HuH-7.5 (cell line): ENCODE measurements around the gene CNR2.
"Not testable (repeated sequence)": the region's sequence is repeated elsewhere in the genome, so short reads cannot be mapped to it uniquely, and the experiment has no call there.

ENCODE experiments used
- DNase-seq: peaks from one replicate; pipeline ENCODE4 v3.0.0; 2011; ENCODE audit warnings: low spot score

CNR2 gene

DNA sequence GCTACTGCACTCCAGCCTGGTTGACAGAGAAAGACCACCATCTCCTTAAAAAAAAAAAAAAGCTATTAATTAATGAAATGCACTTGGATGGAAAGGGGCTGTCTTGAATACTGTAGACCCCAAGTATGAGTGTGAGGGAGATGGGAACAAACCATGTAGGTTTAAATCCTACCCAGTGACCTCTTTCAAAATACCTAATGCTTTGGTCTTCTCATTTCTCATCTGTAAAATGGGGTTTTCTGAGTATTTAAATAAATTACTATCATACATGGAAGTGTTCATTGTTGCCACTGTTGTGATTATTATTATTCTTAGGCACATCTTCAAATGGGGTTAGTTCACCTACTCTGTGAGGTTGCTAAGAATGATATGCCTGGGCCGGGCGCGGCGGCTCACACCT is 27.9 kb downstream of the CNR2 start:
- DNase-seq = no peak

DNA sequence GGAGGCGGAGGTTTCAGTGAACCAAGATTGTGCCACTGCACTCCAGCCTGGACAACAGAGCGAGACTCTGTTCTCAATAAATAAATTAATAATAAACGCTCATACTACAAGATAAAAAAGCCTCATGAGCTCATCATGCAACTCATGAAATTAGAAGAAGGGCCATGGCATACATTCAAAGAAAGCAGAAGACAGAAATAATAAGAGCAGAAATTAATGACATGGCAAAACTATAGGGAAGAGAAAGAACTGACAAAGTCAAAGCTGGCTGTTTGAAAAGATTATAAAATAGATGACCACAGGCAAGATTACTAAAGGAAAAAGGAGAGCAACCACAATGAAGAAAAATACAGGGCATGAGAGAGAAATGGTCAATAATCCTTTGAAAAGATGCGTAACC is 30.4 kb downstream of the CNR2 start:
- DNase-seq = no peak

DNA sequence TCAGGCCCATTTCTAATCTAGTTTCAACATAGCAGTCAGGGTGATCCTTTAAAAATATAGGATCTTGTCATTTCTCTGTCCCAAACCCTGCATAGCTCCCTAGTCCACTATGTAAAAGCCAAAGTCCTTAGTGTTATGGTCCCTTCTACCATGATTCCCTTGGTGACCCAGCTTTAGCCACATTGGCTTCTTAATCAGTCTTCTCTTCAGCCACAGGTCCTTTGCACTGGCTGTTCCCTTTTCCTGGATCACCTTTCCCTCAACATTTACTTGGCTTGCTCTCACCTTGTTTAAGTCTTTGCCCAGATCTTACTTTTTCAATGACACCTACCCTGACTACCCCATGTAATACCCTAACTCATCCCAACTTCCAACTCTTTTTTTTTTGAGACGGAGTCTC is 33.4 kb downstream of the CNR2 start:
- no peak for DNase-seq

DNA sequence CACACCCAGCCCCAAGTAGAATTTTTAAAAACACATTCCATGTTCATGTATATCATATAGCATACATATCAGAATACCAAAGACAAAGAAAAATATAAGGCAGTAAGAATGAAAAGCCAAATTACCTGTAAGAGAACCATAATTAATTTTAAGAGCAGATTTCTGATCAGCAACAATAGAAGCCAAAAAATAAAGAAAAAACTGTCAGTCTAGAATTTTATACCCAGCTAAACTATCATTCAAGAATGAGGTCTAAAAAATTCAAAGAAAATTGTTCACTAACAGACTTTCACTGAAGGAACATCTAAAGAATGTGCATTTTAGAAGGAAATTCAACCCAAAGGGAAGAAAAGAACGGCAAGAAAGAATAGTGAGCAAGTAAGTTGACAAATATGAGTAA is 34.5 kb downstream of the CNR2 start:
- no peak for DNase-seq

DNA sequence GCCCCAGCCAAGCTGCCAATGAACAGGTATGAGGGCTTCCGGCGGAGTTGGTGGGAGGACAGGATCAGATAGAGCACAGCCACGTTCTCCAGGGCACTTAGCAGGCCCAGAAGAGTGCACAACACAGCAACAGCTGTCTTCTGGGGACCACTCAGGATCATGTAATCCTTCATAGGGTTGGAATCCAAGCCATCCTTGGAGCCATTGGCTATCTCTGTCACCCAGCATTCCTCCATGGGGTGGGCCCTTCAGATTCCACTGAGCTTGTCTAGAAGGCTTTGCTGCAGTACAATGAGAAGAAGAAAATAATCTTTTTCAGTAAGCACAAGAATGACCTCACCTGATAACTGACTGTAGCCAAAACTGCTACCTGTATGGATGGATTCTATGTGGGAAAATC is 37.8 kb downstream of the CNR2 start:
- DNase-seq = no peak

DNA sequence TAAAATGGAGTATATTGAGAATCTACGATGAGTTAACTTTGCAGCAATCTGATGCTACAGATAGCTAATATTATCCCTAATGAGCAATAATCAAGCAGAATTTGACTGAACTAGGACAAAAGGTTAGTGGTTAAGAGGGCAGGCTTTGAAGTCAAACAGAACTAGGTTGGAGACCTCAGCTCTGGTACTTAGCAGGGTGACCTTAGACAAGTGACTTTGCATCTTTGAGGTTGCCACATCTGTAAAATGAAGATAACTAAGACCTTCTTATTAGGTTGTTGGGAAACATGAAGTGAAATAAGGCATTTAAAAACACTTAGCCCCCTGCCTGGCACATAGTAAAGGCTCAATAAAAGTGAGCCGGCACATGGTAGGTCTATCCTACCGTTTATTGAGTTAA is 40.7 kb downstream of the CNR2 start:
- no peak for DNase-seq

DNA sequence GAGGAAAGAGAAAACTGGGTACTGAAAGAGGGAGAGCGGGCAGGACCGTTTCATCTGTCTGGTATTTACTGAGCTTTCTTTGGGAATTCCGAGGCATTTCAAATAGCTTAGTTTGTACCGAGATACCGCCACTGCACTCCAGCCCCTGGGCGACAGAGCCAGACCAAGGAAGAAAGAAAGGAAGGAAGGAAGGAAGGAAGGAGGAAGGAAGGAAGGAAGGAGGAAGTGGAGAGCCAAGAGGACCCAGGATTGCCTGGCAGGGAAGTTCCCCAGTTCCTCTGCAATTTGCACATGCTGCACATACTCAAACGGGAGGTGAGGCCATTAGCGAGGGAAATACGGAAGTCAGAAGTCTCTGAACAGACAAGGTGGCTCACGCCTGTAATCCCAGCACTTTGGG is 44.1 kb downstream of the CNR2 start:
- DNase-seq = no peak

DNA sequence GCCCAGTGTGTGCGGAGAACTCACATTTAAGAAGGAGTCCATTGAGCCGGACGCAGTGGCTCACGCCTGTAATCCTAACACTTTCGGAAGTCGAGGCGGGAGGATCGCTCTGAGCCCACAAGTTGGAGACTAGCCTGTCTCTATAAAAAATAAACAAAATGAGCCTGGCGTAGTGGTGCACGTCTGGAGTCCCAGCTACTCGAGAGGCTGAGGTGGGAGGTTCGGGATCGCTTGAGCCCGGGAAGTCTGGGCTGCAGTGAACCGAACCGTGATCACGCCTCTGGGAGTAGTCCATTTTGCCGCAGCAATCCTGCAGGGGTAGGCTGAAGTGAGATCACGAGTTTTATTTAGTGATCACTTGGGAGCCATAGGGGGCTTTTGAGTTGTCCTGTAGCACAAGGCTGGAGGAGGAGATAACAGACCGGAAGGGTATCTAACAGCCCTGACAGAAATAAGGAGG is 44.6 kb downstream of the CNR2 start:
- peak; percentile 51 for DNase-seq

DNA sequence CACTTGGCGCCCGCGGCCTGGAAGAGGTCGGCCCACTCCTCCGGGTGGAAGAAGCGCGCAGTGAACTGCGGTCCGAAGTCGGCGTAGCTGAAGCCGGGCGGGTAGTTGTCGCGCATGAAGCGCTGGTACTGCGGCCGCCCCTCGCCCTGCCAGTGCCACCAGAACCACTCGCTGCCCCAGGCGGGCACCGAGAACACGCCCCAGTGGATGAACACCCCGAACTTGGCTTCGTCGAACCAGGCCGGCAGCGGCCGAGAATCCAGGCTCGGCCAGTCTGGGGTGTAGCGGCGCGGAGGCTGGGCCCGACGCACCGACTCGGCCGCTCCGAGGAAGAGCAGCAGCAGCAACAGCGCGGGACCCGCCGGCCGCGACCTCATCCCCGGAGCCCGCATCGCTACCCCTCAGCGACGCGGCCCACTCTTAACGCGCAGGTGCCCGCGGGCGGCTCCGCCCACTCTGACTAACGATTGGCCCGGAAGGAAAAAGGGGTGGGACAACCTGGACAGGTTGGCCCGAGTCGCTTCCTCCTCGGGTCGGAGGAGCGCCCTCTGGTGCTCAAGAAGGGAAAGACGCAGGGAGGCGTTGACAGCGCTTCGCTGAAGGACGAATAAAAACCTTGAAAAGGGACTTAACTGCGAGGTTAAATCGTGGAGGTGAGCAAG is 45.1 kb downstream of the CNR2 start, which contains the start of gene FUCA1:
Gene FUCA1, minus strand, starts transcription at position 396 of the 662 bp plus-strand sequence. Its CDS starts 4 bp downstream, at position 392.
- peak; percentile 94 for DNase-seq

DNA sequence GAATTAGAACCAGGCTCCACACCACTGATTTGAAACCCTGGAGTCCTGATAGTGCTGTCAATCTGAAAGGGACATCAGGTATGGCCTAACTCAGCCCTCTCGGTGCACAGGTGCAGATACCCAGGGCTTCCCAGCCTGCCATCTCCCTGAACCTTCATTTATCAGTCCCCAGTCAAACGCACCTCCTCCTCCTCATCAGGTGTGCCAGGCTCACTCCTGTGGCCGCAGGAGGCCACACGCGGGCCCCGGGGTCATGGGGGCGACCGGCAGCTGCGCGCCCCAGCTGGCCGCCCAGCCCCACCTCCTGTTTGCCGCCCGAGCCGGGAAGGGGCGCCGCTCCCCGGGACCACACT is 45.6 kb downstream of the CNR2 start:
- DNase-seq = peak; percentile 28

DNA sequence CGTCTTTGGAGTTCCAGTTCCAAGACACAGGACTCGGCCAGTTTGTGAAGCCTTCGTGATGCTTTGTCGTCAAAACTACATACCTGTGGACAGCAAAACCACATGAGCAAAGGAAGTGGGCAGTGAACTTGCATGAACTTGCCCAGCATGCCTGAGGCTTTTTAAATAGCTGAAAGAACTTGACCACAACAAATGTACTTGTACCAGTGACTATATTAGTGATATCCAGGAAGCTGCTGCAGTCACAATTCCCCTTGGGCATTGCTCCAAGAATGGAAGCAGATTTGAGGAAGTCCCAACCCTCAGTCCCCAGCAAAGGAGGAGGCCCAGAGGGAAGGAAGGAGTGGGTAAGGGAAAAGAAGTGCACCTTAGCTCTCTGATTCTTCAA is 47.6 kb downstream of the CNR2 start:
- no peak for DNase-seq

DNA sequence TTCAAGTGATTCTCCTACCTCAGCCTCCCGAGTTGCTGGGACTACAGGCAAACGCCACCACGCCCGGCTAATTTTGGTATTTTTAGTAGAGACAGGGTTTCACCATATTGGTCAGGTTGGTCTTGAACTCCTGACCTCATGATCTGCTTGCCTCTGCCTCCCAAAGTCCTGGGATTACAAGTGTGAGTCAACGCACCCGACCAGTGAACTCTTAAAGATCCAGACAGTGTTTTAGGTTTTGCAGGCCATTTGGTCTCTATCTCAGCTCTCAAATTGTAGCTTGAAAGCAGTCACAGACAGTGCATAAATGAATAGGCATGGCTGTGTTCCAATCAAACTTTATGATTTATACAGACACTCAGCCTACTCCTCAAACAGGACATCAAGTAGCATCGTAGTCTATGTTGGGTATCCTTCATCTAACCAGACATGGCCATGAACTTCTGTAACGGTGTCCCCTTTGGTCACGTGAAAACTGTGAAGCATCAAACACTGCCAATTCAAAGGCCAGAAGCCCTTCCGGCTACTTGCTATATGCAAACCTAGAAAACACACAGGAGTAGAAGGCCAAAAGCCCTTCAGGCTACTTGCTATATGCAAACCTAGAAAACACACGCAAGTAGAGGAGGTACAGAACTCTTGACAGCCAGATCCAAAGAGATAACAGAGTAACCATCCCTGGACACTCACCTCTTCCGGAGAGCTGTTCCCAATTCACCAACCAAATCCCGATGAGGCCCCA is 48.2 kb downstream of the CNR2 start:
- no peak for DNase-seq

DNA sequence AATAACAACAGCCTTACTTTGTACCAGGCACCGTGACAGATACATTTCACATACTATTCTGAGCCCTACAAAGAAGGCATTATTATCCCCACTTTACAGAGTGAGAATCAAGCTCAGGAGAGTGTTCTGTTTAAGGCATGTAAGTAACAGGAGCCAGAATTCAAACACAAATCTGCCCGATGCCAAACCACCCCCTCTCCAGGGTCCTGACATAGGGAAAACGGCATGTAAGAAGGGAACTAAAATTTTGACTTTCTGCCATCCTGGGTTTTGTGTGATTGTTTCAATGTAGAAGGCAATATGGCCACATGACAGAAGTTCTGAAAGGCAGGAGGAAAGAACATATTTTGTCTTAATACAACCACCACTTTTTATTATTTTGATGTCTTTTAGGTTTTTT is 50.5 kb downstream of the CNR2 start:
- DNase-seq = no peak

DNA sequence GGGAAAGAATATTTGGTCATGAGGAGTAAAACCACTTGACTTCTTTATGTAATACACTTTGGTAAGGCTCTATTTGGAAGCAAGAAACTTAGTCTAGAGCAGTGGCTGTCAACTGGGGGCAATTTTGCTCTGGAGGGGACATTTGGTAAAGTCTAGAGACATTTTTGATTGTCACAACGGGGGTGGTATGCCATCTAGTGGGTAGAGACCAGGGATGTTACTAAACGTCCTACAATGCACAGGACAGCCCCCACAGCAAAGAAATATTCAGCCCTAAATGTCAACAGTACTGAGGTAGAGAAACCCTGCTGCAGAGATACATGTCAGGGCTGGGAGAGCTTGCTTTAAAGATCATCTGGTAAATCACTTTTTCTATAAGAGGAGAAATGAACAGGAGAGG is 58.6 kb downstream of the CNR2 start:
- no peak for DNase-seq

DNA sequence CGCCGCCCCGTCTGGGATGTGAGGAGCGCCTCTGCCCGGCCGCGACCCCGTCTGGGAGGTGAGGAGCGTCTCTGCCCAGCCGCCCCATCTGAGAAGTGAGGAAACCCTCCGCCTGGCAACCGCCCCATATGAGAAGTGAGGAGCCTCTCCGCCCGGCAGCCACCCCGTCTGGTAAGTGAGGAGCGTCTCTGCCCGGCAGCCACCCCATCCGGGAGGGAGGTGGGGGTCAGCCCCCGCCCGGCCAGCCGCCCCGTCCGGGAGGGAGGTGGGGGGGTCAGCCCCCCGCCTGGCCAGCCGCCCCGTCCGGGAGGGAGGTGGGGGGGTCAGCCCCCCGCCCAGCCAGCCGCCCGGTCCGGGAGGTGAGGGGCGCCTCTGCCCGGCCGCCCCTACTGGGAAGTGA is 60.0 kb downstream of the CNR2 start:
- not testable (repeated sequence) for DNase-seq

DNA sequence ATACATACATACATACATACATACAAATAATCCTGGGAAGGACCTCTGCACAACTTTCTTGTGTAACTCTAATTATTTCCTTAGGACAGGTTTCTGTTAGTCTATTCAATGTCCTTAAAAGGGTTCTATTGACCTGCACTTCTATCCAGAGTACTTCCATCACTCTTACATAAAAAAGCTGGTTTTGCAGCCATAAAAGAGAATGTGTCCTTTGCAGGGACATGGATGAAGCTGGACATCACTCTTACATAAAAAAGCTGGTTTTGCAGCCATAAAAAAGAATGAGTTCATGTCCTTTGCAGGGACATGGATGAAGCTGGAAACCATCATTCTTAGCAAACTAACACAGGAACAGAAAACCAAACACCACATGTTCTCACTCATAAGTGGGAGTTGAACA is 61.8 kb downstream of the CNR2 start:
- not testable (repeated sequence) for DNase-seq

DNA sequence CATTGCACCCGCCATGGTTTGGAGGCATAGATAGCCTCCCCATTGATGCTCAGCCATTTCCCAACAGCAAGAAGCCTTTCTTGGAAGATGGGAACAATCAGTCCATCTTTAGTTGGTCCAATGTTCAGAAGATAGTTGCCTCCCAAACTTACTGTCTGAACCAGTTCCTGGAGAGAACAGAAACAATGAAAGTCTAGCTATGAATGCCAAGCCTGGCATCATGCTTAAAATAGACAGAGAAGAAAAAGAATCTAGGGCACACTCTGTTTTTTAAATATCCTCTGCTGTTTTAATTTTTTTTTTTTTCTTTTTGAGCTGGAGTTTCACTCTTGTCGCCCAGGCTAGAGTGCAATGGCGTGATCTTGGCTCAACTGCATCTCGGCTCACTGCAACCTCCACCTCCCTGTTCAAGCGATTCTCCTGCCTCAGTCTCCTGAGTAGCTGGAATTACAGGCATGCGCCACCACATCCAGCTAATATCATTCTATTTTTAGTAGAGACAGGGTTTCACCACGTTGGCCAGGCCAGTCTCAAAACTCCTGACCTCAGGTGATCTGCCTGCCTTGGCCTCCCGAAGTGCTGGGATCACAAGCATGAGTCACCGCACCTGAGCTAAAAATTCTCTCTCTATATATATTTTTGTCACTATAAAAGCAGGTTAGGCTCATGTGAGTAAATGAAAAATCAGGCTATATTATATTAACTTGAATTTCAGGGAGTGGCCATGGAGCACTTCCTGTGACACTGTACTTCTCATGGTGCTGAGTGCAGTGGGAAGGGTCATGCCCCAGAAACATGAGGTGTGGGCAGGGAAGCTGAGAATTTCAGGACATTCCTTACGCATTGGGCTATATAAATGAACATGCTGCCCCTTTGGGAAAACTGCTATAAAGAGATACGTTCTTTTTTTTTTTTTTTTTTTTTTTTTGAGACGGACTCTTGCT is 64.2 kb downstream of the CNR2 start:
- DNase-seq = no peak

DNA sequence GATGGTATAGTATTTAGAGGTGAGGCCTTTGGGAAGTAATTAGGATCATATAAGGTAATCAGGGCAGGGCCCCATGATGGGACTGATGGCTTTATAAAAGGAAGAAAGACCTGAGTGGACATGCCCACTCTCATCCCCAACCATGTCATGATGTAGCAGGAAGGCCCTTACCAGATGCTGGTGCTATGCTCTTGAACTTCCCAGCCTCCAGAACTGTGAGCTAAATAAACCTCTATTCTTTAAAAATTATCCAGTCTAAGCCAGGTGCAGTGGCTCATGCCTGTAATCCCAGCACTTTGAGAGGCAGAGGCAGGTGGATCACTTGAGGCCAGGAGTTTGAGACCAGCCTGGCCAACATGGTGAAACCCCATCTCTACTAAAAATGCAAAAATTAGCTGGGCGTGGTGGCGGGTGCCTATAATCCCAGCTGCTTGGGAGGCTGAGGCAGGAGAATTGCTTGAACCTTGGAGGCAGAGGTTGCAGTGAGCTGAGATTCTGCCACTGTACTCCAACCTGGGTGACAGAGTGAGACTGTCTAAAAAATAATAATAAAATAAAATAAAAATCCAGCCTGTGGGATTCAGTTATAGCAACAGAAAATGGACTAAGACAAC is 65.6 kb downstream of the CNR2 start:
- DNase-seq = not testable (repeated sequence)

DNA sequence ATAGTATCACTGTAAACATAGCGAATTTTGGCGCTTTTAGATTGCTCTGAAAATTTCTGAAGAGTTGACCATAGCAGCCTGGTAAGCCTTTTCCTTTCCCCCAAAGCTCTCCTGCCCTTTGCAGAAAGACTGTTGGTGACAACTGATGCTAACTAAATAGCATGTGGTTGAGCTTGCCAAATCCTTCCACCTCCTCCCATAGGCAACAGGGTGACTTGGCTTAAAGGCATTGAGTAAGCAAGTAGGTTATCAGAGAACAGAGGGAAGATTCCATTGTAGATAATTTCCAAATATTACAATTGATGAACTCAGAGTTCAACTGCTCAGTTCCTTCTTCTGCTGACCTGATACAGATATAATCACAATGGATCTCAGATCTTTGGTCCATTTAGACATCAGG is 68.0 kb downstream of the CNR2 start:
- DNase-seq = no peak

DNA sequence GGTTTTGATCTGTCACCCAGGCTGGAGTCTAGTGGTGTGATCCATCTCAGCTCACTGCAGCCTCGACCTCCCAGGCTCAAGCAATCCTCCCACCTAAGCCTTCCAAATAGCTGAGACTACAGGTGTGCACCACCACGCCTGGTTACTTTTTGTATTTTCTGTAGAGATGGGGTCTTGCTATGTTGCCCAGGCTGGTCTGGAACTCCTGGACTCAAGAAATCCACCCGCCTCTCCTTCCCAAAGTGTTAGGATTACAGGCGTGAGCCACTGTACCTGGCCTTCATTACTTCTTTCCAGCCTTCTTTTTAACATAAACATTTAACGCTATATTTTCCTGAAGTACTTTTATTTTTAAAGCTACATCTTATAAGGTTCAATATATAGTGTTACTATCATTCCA is 69.5 kb downstream of the CNR2 start:
- no peak for DNase-seq

DNA sequence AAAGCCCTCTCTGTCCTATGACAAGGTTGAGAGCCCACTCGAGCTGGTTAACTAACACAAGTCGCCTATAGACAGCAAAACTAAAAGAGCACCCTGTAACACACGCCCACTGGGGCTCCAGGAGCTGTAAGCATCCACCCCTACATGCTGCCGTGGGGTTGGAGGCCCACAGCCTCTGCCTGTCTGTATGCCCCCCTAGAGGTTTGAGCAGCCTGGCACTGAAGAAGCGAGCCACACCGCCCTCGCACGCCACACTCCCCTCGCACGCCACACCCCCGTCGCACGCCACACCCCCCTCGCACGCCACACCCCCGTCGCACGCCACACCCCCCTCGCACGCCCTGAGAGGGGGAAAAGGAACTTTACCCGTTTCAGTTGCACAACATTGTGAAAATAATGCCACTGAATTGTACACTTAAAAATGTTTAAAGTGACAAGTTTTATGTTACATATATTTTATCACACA is 74.7 kb downstream of the CNR2 start:
- DNase-seq = peak; percentile 51

DNA sequence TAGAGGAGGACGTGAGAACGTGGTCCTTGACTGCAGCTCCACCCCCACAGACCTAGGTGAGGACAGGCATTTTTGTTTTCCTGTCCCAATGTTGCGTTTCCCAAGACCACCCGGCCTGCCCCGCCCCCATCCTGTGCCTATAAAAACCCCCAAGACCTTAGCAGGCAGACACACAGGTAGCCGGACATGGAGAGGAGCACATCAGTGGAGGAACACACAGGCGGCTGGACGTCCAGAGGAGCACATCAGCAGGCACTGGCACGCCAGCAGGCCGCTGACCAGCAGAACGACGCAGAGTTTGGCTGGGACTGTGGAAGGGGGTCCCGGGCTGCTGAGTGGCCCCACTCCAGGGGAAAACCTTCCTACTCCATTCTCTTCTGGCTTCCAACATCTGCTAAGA is 75.3 kb downstream of the CNR2 start:
- no peak for DNase-seq
